ENCODE measurements around the gene CDC42SE2. TPM values are rescaled to one million over a fixed set of nuclear protein-coding genes. Genes with fewer than 3 reads are reported as not detected.

Gene CDC42SE2
- total and polyA plus RNA-seq, 2 of the 4 experiments (the other 2 are of a cell fraction), result 12.5 to 19.4 TPM

- no peak overlapping the region for H2BK15ac ChIP-seq (ENCODE audit: low read depth, low read length)
- in situ Hi-C loops (cut with MboI; ENCODE audit: low sequenced_read_pairs) (no loop called here), intact Hi-C loops (cut with micrococcal nuclease) (no loop called here), dilution Hi-C loops (cut with HindIII; ENCODE audit: low sequenced_read_pairs, unreplicated experiment) (no loop called here)
- H2AFZ ChIP-seq (replicated peaks; ENCODE audit: low read length, poor library complexity), result no peak overlapping the region
- no peak overlapping the region for H3K4me2 ChIP-seq (ENCODE audit: low read depth, low read length)
- H2BK5ac ChIP-seq (ENCODE audit: low read depth, low read length, poor library complexity, severe bottlenecking), result no peak overlapping the region
- no peak overlapping the region for H3K4ac ChIP-seq (ENCODE audit: low read depth, low read length)
- H4K91ac ChIP-seq (ENCODE audit: insufficient read depth, low read depth, low read length), result no peak overlapping the region
- no peak overlapping the region for H2BK20ac ChIP-seq (ENCODE audit: low read depth, low read length)
- TF ChIP-seq CEBPB (IDR thresholded peaks at IDR 0.05; ENCODE audit: low read depth, low read length) (no peak), CTCF (conservative IDR thresholded peaks at IDR 0.05; ENCODE audit: low read depth, low read length) (no peak), FOS (IDR thresholded peaks at IDR 0.05; ENCODE audit: low read depth, low read length) (no peak), ELK1 (IDR thresholded peaks at IDR 0.05; ENCODE audit: borderline replicate concordance, low read depth, low read length) (no peak), RFX5 (IDR thresholded peaks at IDR 0.05; ENCODE audit: low read depth, low read length) (no peak), MAZ (IDR thresholded peaks at IDR 0.05; ENCODE audit: borderline replicate concordance, low read depth, low read length) (no peak), RAD21 (IDR thresholded peaks at IDR 0.05; ENCODE audit: low read length) (no peak), BHLHE40 (IDR thresholded peaks at IDR 0.05; ENCODE audit: low read depth, low read length) (no peak), MXI1 (IDR thresholded peaks at IDR 0.05; ENCODE audit: borderline replicate concordance, low read depth, low read length) (no peak), USF2 (IDR thresholded peaks at IDR 0.05; ENCODE audit: low read depth, low read length) (no peak), SMC3 (IDR thresholded peaks at IDR 0.05; ENCODE audit: low read depth, low read length) (no peak), RCOR1 (IDR thresholded peaks at IDR 0.05; ENCODE audit: insufficient replicate concordance, low read length) (no peak), NFE2L2 (IDR thresholded peaks at IDR 0.05; ENCODE audit: low read depth, low read length) (no peak)
- H3K23ac ChIP-seq (ENCODE audit: low read depth, low read length), result no peak overlapping the region
- H4K8ac ChIP-seq (ENCODE audit: low read depth in 2 of 2, low read length in 2 of 2), result no peak overlapping the region
- no peak overlapping the region for H2BK120ac ChIP-seq (ENCODE audit: low read depth, low read length)
- no peak for ATAC-seq (ENCODE audit: low read depth)
- no peaks in the 10 kb centered on the region for H3K79me1 ChIP-seq (ENCODE audit: low read depth in 1 of 2, low read length in 2 of 2)
- POLR2A ChIA-PET (ENCODE audit: unreplicated experiment), result interaction anchor here (0.6 kb wide), 1 partner anchor 156 kb away, joined by 3 read pairs; no protein-coding TSS in a partner anchor
- no peak overlapping the region for H2AK9ac ChIP-seq (replicated peaks; ENCODE audit: low read depth, low read length, poor library complexity)
- H3K36me3 ChIP-seq (ENCODE audit: control insufficient read depth, insufficient read depth, low read length), result no peaks in the 10 kb centered on the region
- no peaks in the 10 kb centered on the region for H4K20me1 ChIP-seq (ENCODE audit: insufficient read depth, low read length)
- no peaks in the 10 kb centered on the region for H3K9me3 ChIP-seq (ENCODE audit: control insufficient read depth, insufficient read depth, low read length)
- no peak overlapping the region for H2AK5ac ChIP-seq (ENCODE audit: low read depth, low read length)
- H3K27me3 ChIP-seq (ENCODE audit: control insufficient read depth, insufficient read depth, low read length), result no peaks in the 10 kb centered on the region
- H3K18ac ChIP-seq (ENCODE audit: low read depth, low read length), result no peak overlapping the region
- DNase-seq, result no peak
- H3K4me3 ChIP-seq (ENCODE audit: insufficient read depth, low read depth, low read length), result no peak overlapping the region
- H3K9ac ChIP-seq (ENCODE audit: low read depth, low read length), result no peak overlapping the region
- WGBS, 2 experiments (ENCODE audit: extremely low coverage in 2 of 2, insufficient read length in 1 of 2), result 82% methylated on average over 3 of the region's 10 CpGs; no CpG with 5 or more reads in 1 of the 2 experiments
- no peak overlapping the region for H3K14ac ChIP-seq (replicated peaks; ENCODE audit: low read depth, low read length)
- no TSS peak for BruUV-seq (replicated peaks)
- 0 out of 2 replicates have a peak, but pooled peaks cover 3% of the 10 kb centered on the region for H3K9me1 ChIP-seq (ENCODE audit: insufficient read depth, low read length)
- CTCF ChIA-PET, result no interaction called here
- no peak overlapping the region for H3K56ac ChIP-seq (ENCODE audit: extremely low read depth, insufficient read depth, low read length)
- H3K27ac ChIP-seq (ENCODE audit: insufficient read depth, low read length), result no peak overlapping the region
- H4K5ac ChIP-seq (ENCODE audit: low read depth, low read length), result no peak overlapping the region
- peaks cover 9% of the 10 kb centered on the region for H3K4me1 ChIP-seq (ENCODE audit: control insufficient read depth, insufficient read depth, low read length)
Measured at GRCh38 chr5:131221008-131221703, 42.7 kb upstream of the CDC42SE2 start.
